ENCODE measurements around the gene GRIP2.

DNA sequence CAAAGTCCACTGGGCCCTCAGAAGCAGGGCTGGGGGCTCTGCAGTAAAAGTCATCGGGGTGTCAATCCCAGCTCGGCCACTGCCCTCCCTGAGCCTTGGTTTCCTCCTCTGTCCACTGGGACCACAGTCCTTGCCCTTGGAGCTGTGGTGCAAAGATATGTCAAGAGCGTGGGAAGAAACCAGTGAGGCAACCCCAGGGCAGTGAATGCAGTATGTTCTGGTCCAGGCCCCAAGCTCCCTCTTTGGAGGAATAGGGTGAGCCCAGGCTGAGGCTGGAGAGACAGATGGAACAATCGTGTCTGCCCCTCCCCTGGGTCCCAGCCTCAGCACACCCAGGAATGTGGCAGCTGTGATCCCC lies 779 bp downstream of the GRIP2 start:
- TF ChIP-seq, protein P1, sequence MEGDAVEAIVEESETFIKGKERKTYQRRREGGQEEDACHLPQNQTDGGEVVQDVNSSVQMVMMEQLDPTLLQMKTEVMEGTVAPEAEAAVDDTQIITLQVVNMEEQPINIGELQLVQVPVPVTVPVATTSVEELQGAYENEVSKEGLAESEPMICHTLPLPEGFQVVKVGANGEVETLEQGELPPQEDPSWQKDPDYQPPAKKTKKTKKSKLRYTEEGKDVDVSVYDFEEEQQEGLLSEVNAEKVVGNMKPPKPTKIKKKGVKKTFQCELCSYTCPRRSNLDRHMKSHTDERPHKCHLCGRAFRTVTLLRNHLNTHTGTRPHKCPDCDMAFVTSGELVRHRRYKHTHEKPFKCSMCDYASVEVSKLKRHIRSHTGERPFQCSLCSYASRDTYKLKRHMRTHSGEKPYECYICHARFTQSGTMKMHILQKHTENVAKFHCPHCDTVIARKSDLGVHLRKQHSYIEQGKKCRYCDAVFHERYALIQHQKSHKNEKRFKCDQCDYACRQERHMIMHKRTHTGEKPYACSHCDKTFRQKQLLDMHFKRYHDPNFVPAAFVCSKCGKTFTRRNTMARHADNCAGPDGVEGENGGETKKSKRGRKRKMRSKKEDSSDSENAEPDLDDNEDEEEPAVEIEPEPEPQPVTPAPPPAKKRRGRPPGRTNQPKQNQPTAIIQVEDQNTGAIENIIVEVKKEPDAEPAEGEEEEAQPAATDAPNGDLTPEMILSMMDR (IDR thresholded peaks at IDR 0.05 in 2 of 3, conservative IDR thresholded peaks at IDR 0.05 in 1 of 3; ENCODE audit: insufficient read depth in 2 of 3, low read depth in 1 of 3, low read length in 3 of 3): no peak
- TF ChIP-seq, protein P2, sequence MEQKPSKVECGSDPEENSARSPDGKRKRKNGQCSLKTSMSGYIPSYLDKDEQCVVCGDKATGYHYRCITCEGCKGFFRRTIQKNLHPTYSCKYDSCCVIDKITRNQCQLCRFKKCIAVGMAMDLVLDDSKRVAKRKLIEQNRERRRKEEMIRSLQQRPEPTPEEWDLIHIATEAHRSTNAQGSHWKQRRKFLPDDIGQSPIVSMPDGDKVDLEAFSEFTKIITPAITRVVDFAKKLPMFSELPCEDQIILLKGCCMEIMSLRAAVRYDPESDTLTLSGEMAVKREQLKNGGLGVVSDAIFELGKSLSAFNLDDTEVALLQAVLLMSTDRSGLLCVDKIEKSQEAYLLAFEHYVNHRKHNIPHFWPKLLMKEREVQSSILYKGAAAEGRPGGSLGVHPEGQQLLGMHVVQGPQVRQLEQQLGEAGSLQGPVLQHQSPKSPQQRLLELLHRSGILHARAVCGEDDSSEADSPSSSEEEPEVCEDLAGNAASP (IDR thresholded peaks at IDR 0.05): no peak
- no peak for TF ChIP-seq CEBPB (tag; IDR thresholded peaks at IDR 0.05)
- TF ChIP-seq MXI1 (IDR thresholded peaks at IDR 0.05; ENCODE audit: low read depth, low read length): no peak
- no peak for TF ChIP-seq RAD21 (CRISPR knock-in tag; conservative IDR thresholded peaks at IDR 0.05 in 1 of 2, IDR thresholded peaks at IDR 0.05 in 1 of 2)
- TF ChIP-seq, protein P3, sequence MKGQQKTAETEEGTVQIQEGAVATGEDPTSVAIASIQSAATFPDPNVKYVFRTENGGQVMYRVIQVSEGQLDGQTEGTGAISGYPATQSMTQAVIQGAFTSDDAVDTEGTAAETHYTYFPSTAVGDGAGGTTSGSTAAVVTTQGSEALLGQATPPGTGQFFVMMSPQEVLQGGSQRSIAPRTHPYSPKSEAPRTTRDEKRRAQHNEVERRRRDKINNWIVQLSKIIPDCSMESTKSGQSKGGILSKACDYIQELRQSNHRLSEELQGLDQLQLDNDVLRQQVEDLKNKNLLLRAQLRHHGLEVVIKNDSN (CRISPR knock-in tag; IDR thresholded peaks at IDR 0.05): no peak
- no peak for TF ChIP-seq NBN (IDR thresholded peaks at IDR 0.05; ENCODE audit: low read depth)

Data from K562 (cell line).